ENCODE results near the gene SLCO4C1.

DNA sequence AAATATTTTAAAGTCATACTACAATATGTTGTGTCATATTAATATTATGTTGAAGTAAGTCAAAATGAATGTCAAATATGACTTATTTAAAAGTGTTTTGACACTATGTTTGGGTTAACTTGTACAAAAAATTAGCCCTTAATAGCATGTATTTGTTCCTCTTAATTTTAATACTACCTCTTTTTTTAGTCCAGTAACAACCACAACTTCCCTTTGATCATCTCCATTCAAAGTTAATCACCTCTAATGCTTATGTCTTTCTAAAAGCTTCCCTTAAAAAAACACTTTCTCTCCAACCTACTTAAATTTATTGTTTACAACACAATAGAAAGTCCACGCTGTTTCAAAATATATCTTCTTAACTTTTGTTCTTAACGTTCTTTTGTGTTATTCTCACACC lies 9.6 kb downstream of the SLCO4C1 start:
- no peak for TF ChIP-seq POLR2A (IDR thresholded peaks at IDR 0.05)
- TF ChIP-seq, protein P1, sequence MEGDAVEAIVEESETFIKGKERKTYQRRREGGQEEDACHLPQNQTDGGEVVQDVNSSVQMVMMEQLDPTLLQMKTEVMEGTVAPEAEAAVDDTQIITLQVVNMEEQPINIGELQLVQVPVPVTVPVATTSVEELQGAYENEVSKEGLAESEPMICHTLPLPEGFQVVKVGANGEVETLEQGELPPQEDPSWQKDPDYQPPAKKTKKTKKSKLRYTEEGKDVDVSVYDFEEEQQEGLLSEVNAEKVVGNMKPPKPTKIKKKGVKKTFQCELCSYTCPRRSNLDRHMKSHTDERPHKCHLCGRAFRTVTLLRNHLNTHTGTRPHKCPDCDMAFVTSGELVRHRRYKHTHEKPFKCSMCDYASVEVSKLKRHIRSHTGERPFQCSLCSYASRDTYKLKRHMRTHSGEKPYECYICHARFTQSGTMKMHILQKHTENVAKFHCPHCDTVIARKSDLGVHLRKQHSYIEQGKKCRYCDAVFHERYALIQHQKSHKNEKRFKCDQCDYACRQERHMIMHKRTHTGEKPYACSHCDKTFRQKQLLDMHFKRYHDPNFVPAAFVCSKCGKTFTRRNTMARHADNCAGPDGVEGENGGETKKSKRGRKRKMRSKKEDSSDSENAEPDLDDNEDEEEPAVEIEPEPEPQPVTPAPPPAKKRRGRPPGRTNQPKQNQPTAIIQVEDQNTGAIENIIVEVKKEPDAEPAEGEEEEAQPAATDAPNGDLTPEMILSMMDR (IDR thresholded peaks at IDR 0.05), result no peak

Data from lower leg skin (tissue), 3 donors.